Stimulated activated CD8-positive, alpha-beta memory T cell treated with anti-CD3 and anti-CD28 coated beads, Interleukin-4, amount 100 ng/mL, for 4 hours (primary cell): ENCODE data around the gene FLT3.
"Not testable (repeated sequence)": the region's sequence is repeated elsewhere in the genome, so short reads cannot be mapped to it uniquely, and the experiment has no call there.

Experiments used
- DNase-seq, 2 donors: peaks; one replicate each; pipeline ENCODE4 v3.0.0-alpha.2; 2020; ENCODE audit warnings: low read depth in 2 of 2, low spot score in 1 of 2

FLT3 gene

DNA sequence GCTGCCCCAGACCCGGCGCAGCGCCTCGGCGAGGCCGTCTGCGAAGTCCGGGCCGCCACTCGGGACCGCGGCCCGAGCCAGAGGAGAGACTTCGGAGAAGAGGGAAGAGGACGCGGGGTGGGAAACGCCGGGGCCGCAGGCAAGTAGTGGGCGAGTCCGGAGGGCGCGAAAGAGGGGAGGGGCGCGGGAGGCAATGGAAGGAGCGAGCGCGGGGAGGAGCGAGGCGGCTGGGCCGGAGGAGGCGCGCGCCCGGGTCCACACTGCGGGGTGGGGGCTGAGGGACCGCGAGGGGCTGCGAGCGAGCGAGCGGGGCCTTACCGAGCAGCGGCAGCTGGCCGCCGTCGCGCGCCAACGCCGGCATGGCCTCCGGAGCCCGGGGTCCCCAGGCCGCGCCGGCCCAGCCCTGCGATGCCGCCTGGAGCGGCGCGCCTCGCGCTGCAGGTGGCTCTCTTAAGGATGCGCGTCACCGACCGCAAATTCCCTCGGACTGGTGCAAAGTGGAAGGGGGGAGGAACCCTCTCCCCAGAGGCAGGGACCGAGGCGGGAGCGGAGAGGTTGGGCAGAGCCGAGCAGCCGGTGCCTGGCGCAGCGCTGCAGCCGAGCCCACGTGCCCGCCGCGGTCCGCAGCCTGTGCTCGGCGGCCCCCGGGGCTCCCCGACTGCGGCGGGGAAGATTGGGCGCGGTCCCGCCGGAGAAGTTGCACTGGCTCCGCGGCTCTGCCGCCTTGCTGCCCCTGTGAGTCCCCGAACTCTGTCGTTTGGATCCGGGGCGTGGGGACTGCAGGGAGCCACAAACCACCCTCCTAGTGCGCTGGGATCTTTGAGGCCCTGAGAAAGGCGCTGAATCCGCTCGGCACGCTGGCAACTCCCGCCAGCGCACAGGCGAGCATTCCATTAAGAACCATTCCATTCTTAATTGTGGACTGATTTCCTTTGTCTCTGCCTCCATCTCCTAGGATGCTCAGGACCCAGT is at the start of gene FLT3:
FLT3 (minus strand) TSS at position 427 of the 972 bp plus-strand sequence; CDS start at position 361, 66 bp downstream.
- no peak for DNase-seq

GRCh38 chr13:28147495-28147894 is 47.1 kb upstream of the FLT3 start:
- DNase-seq = no peak

DNA sequence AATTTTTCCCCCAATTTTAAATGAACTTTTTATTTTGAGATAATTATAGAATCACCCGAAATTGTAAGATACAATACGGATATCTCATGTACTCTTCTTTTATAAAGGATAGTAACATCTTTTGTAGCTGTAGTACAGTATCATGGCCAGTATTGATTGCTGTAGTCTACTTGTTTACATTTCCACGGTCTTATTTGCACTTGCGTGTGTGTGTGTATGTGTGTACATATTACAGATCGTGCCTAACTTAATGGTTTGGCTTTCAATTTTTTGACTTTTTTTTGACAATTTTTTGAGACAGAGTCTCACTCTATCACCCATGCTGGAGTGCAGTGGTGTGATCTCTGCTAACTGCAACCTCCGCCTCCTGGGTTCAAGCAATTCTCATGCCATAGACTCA is 44.7 kb upstream of the FLT3 start:
- DNase-seq = no peak

DNA sequence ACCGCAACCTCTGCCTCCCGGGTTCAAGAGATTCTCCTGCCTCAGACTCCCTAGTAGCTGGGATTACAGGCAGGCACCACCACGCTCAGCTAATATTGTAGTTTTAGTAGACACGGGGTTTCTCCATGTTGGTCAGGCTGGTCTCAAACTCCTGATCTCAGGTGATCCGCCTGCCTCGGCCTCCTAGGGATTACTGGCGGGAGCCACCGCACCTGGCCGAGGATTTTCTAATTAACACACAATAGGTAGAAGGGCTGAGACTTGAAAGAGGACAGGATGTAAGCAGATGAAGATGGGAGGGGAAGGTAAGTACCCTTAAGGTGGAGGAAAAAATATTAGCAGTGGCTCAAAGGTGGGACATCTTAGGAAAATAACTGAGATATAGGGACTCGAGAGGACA is 41.2 kb upstream of the FLT3 start:
- DNase-seq = not testable (repeated sequence)

- no peak for DNase-seq
Observed at GRCh38 chr13:28140433-28141125, 40.2 kb upstream of the FLT3 start.

DNA sequence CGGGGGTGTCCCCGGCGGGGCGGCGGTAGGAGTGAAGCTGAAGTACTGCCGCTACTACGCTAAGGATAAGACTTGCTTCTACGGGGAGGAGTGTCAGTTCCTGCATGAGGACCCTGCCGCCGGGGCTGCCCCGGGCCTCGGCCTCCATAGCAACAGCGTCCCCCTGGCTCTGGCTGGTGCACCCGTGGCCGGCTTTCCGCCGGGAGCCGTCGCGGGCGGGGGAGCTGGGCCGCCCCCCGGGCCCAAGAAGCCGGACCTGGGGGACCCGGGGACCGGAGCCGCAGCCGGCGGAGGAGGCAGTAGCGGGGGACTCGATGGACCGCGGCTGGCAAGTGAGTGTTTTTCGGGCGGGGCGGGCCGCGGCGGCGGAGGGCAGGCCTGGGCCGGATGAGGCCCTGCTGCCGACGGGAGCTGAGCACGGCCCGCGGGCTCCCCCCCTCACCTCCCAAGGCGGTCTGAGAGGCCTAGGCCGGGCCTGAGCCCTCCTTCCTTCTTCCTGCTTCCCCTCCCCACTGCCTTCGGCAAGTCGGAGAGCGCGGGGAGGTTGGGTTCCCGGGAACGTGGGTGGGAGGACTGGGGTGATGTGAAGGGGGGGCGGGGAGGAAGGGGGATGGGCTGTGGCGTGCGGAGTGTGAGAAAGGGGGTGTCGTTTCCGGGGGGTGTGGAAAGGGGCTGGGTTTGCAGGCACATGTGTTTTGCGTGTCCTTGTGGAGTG is 38.5 kb upstream of the FLT3 start:
- peak; percentile 82 to 89 for DNase-seq

DNA sequence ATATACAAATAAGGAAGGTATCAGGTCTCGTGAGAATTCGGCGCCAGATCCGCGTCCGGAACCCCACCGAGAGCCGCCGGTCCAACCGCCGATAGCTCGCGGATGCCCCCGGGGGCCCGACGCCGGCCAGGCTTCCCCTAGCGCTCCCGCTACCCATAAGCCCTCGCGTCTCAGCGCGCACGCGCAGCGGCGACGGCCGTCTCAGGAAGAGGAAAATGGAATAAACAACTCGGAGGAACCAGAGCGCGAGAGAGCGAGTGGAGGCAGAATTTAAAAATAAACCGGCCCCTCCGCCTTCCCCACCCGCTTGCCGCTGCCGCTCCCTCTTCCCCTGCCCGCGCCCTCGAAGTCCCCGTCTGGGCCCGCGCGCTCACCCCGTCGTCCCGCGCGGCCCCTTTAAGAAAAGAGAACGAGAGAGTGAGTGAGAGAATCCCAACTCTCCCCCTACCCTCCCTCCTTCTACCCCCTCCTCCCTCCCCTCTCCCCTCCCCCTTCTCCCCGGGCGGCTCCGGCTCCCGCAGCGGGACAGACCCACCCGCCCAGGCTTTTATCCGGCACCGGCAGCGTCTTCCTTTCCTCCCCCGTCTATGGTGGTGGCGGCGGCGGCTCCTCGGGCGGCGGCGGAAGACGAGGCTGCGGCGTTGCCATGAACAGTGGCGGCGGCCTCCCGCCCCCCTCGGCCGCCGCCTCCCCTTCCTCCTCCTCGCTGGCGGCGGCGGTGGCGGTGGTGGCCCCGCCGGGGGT is 37.8 kb upstream of the FLT3 start, which contains the start of gene PAN3:
PAN3 (plus strand) TSS at position 534 of the 744 bp plus-strand sequence; CDS start at position 647, 113 bp downstream.
- DNase-seq = peak; percentile 81 to 82

- no peak for DNase-seq
Observed at GRCh38 chr13:28137596-28137995, 37.2 kb upstream of the FLT3 start.

DNA sequence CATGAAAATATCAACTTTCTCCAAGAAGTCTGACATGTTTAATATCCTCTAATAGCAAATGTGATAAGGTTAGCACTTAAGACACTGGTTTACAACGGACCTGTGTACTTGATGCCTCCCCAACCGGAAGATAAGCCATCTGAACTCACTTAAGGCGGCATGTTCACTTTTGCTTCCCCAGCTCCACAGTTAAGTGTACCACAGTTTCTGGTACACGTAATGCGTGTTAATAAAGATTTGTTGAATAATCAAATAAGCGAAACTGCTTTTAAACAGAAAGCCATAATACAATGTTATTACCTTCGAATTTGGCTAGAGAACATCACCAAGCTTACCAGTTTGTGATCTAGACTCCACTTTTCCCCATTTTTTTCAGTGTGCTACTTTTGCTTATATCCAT is 36.5 kb upstream of the FLT3 start:
- DNase-seq = no peak

DNA sequence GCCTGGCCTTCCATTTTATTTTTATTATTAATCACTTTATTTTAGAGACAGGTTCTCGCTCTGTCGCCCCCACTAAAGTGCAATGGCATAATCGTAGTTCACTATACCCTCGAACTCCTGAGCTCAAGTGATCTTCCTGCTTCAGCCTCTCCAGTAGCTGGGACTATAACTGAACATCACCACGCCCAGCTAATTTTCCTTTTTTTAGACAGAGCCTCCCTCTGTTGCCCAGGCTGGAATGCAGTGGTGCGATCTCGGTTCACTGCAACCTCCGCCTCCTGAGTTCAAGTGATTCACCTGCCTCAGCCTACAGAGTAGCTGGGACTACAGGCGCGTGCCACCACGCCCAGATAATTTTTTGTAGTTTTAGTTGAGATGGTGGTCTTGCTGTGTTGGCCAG is 31.3 kb upstream of the FLT3 start:
- DNase-seq = no peak

DNA sequence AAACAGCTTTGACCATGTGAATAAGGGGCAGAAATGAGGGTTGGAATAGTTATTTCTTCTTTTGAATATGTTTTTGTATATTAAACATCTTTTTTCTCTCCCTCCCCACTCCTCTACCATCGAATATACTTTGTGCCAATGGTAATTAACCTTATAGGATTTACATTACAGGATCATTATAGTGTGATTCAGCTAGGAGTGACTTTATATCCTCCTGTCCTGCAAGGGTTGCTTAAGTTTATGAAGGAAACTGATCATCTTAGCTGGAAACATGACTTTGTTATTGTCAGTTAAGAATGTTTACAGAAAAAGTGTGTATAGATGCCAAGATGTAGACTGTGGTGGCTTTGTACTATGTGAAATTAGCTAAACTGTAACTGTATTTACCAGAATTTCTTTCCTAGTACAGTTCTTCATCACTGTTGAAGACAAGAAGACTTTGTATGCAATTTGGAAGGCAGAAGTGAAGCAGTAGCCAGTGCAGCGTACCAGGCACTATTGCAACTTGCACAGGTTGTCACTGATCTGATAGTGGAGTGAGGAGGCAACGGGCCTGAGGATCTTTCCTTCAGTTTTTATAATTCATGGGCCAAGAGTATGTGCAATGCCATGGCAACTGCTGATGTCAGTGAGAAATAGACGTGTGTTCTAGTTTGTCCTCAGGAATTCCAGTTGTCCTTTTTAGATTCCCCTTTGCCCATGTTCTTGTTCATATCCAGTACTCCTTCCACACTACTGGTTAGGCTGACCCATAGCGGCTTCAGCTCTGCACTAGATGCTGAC is 29.7 kb upstream of the FLT3 start:
- DNase-seq = no peak

DNA sequence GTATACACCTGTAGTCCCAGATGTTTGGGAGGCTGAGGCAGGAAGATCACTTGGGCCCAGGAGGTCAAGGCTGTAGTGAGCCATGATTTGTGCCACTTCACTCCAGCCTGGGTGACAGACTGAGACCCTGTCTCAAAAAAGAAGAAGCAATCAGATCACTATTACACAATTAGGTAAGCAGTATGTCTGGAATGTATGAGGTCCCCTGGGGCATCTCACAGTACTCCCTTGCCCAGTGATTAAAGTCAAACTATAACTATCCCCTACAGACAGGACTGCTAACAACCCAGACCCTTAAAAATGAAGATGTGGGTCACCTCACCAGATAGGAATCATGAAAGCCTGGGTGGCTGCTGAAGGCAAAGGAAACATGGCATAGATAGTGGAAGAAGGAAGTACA is 28.6 kb upstream of the FLT3 start:
- DNase-seq = no peak

GRCh38 chr13:28128030-28128429 is 27.7 kb upstream of the FLT3 start:
- DNase-seq = no peak

- DNase-seq = no peak
Observed at GRCh38 chr13:28121224-28121623, 20.8 kb upstream of the FLT3 start.

DNA sequence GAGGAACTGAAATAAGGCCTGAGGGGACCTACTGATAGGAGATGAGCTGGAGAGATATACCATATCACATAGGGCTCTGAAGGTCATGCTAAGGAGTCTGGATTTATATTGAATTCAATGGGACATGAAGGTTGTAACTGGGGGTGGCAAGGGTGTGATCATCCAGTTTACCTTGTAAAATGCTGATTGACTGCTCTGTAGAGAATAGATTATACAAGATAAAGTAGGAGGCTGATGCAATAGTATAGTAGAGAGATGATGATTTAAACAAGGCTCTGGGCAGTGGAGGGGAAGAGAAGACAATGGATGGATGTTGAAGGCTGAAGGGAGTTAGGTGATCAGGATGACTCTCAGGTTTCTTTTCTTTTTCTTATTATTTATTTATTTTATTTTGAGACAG is 19.9 kb upstream of the FLT3 start:
- no peak for DNase-seq

GRCh38 chr13:28117689-28118377 is 17.5 kb upstream of the FLT3 start:
- no peak for DNase-seq

GRCh38 chr13:28116736-28117135 is 16.4 kb upstream of the FLT3 start:
- DNase-seq = no peak

DNA sequence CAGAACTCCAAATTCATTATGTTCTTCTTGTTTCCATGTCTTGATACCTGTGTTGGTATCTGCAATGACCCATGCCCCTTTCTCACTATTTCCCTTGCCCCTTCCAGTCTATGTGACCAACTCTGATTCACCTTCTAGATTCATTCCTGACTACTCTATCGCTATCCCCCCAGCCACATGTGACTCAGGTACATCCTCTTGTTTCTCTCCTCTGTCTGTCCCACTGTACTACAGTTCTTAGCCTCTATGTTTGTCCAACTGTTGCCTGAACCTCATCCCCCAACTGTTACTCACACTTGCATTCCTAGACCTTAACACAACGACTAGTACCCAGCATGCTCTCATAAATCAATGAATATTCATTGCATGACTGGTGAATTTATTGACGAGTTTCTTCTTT is 10.0 kb upstream of the FLT3 start:
- DNase-seq = no peak

GRCh38 chr13:28106976-28107375 is 6.6 kb upstream of the FLT3 start:
- DNase-seq = no peak
